ENCODE data around the gene DSTYK. TPM values are rescaled to one million over a fixed set of nuclear protein-coding genes. Genes with fewer than 3 reads are reported as not detected.
A peak's percentile ranks its signal among the peaks of the same experiment; 100 is the strongest.

Gene DSTYK
- total and polyA plus RNA-seq, 2 donors: 8.6 to 15.5 TPM

- DNase-seq (ENCODE audit: extremely low spot score): peak; percentile 60
- Histone ChIP-seq H3K4me1 (ENCODE audit: insufficient read depth) (no peaks in the 10 kb centered on the region), H3K36me3 (ENCODE audit: insufficient read depth) (no peaks in the 10 kb centered on the region), H3K4me3 (ENCODE audit: low read depth, low read length) (no peak overlapping the region), H3K27ac (ENCODE audit: low read depth) (peak overlapping the region; percentile 13)
- 21% methylated on average over 11 of the region's 11 CpGs for WGBS
Measured at GRCh38 chr1:205248793-205249601, 37.5 kb upstream of the DSTYK start.

GRCh38 chr1:205247130-205247921 is 35.8 kb upstream of the DSTYK start:
- no peak overlapping the region for H3K27ac ChIP-seq (ENCODE audit: low read depth)
- H3K4me3 ChIP-seq (ENCODE audit: low read depth, low read length): no peak overlapping the region
- no peaks in the 10 kb centered on the region for H3K36me3 ChIP-seq (ENCODE audit: insufficient read depth)
- 34% methylated on average over 9 of the region's 9 CpGs for WGBS
- no peak for DNase-seq (ENCODE audit: extremely low spot score)
- H3K4me1 ChIP-seq (ENCODE audit: insufficient read depth): no peaks in the 10 kb centered on the region

GRCh38 chr1:205246351-205247119 is 35.0 kb upstream of the DSTYK start:
- WGBS: 54% methylated on average over 10 of the region's 10 CpGs
- DNase-seq (ENCODE audit: extremely low spot score): no peak
- H3K27ac ChIP-seq (ENCODE audit: low read depth): peak overlapping the region; percentile 11

GRCh38 chr1:205245096-205245495 is 33.6 kb upstream of the DSTYK start:
- no peaks in the 10 kb centered on the region for H3K4me1 ChIP-seq (ENCODE audit: insufficient read depth)
- DNase-seq (ENCODE audit: extremely low spot score): no peak
- peaks cover 2% of the 10 kb centered on the region for H3K36me3 ChIP-seq (ENCODE audit: insufficient read depth)
- H3K27ac ChIP-seq (ENCODE audit: low read depth): no peak overlapping the region
- WGBS: 94% methylated on average over 7 of the region's 7 CpGs
- H3K4me3 ChIP-seq (ENCODE audit: low read depth, low read length): no peak overlapping the region

More at GRCh38 chr1:205246351-205247119, 35.0 kb upstream of the DSTYK start:
- H3K36me3 ChIP-seq (ENCODE audit: insufficient read depth): peaks cover 2% of the 10 kb centered on the region
- H3K4me1 ChIP-seq (ENCODE audit: insufficient read depth): no peaks in the 10 kb centered on the region
- no peak overlapping the region for H3K4me3 ChIP-seq (ENCODE audit: low read depth, low read length)

- Histone ChIP-seq H3K4me3 (ENCODE audit: low read depth, low read length) (no peak overlapping the region), H3K27ac (ENCODE audit: low read depth) (no peak overlapping the region), H3K4me1 (ENCODE audit: insufficient read depth) (no peaks in the 10 kb centered on the region), H3K36me3 (ENCODE audit: insufficient read depth) (peaks cover 2% of the 10 kb centered on the region)
- DNase-seq (ENCODE audit: extremely low spot score): no peak
- WGBS: 86% methylated on average over 4 of the region's 4 CpGs
Measured at GRCh38 chr1:205244384-205244783, 32.9 kb upstream of the DSTYK start.

GRCh38 chr1:205243350-205244191 is 32.1 kb upstream of the DSTYK start:
- H3K27ac ChIP-seq (ENCODE audit: low read depth): no peak overlapping the region
- H3K36me3 ChIP-seq (ENCODE audit: insufficient read depth): peaks cover 2% of the 10 kb centered on the region
- no peak for DNase-seq (ENCODE audit: extremely low spot score)
- 96% methylated on average over 8 of the region's 8 CpGs for WGBS
- no peak overlapping the region for H3K4me3 ChIP-seq (ENCODE audit: low read depth, low read length)
- H3K4me1 ChIP-seq (ENCODE audit: insufficient read depth): no peaks in the 10 kb centered on the region

GRCh38 chr1:205241366-205242030 is 30.0 kb upstream of the DSTYK start:
- DNase-seq (ENCODE audit: extremely low spot score): no peak
- WGBS: 96% methylated on average over 36 of the region's 36 CpGs
- peaks cover 2% of the 10 kb centered on the region for H3K36me3 ChIP-seq (ENCODE audit: insufficient read depth)
- H3K4me1 ChIP-seq (ENCODE audit: insufficient read depth): no peaks in the 10 kb centered on the region
- no peak overlapping the region for H3K4me3 ChIP-seq (ENCODE audit: low read depth, low read length)
- H3K27ac ChIP-seq (ENCODE audit: low read depth): no peak overlapping the region

- 92% methylated on average over 3 of the region's 3 CpGs for WGBS
- Histone ChIP-seq H3K27ac (ENCODE audit: low read depth) (no peak overlapping the region), H3K36me3 (ENCODE audit: insufficient read depth) (peaks cover 2% of the 10 kb centered on the region), H3K4me3 (ENCODE audit: low read depth, low read length) (no peak overlapping the region), H3K4me1 (ENCODE audit: insufficient read depth) (no peaks in the 10 kb centered on the region)
- DNase-seq (ENCODE audit: extremely low spot score): no peak
Measured at GRCh38 chr1:205240569-205240968, 29.1 kb upstream of the DSTYK start.

- Histone ChIP-seq H3K27ac (ENCODE audit: low read depth) (no peak overlapping the region), H3K36me3 (ENCODE audit: insufficient read depth) (peaks cover 2% of the 10 kb centered on the region), H3K4me1 (ENCODE audit: insufficient read depth) (no peaks in the 10 kb centered on the region), H3K4me3 (ENCODE audit: low read depth, low read length) (no peak overlapping the region)
- 74% methylated on average over 6 of the region's 6 CpGs for WGBS
- DNase-seq (ENCODE audit: extremely low spot score): no peak
Measured at GRCh38 chr1:205240118-205240517, 28.6 kb upstream of the DSTYK start.

- no peak overlapping the region for H3K4me3 ChIP-seq (ENCODE audit: low read depth, low read length)
- no peak for DNase-seq (ENCODE audit: extremely low spot score)
- no peak overlapping the region for H3K27ac ChIP-seq (ENCODE audit: low read depth)
- no peaks in the 10 kb centered on the region for H3K4me1 ChIP-seq (ENCODE audit: insufficient read depth)
- H3K36me3 ChIP-seq (ENCODE audit: insufficient read depth): peaks cover 2% of the 10 kb centered on the region
- WGBS: 50% methylated on average over 3 of the region's 3 CpGs
Measured at GRCh38 chr1:205239078-205239477, 27.6 kb upstream of the DSTYK start.

GRCh38 chr1:205237526-205238484 is 26.3 kb upstream of the DSTYK start:
- Histone ChIP-seq H3K4me1 (ENCODE audit: insufficient read depth) (no peaks in the 10 kb centered on the region), H3K27ac (ENCODE audit: low read depth) (no peak overlapping the region), H3K36me3 (ENCODE audit: insufficient read depth) (peaks cover 2% of the 10 kb centered on the region), H3K4me3 (ENCODE audit: low read depth, low read length) (no peak overlapping the region)
- DNase-seq (ENCODE audit: extremely low spot score): no peak
- 80% methylated on average over 12 of the region's 12 CpGs for WGBS

Data from urinary bladder (tissue), 4 donors.